Mucosa of gallbladder (tissue), 1 donor: Measurements from ENCODE around the gene ARHGEF40. TPM values are rescaled to one million over a fixed set of nuclear protein-coding genes. Genes with fewer than 3 reads are reported as not detected.
A peak's percentile ranks its signal among the peaks of the same experiment; 100 is the strongest.

Experiments used
- DNase-seq: peaks from one replicate; pipeline ENCODE4 v3.0.0-alpha.2; 2020; ENCODE audit warnings: low spot score
- total RNA-seq: library from RNA; stranded (reverse); gene quantifications from one replicate; pipeline ENCODE4 v1.2.1, GENCODE V29; 2021
- donor health status: DM: no; HTN: no; CAD: no.

The ARHGEF40 gene
- 124 TPM for total RNA-seq

GRCh38 chr14:21070083-21070609 is at the start of gene ARHGEF40:
TSS of gene ARHGEF40 (plus strand) at chr14:21070304. CDS start at chr14:21070397, 93 bp downstream.
- DNase-seq, result peak; percentile 57

DNA sequence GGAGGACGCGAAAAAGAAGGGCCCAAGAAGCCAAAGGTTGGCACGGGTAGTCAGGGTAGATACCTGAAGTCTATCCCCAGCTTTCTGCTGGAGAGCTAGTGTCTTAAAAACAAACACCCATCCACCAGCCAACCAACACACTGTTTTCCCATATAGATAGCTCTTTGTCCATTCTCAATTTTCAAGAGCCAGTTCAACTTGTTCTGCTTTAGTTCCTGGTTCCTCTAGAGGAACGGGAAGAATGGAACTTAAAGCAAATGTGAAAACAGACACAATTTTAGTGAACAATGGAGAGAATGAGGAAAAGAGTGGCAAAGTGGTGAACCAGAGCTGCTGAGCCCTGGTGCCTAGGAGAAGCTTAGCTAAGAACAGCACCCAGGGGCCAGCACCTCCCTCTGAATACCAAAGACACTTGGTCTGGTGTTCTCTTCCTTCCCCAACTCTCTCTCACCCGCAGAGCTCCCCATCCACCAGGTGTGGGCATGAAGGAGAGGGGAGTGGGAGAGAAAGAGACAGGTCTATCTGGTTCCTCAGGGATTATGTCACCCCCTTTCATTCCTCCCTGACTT is 49.0 kb upstream of the ARHGEF40 start:
- DNase-seq, result no peak

DNA sequence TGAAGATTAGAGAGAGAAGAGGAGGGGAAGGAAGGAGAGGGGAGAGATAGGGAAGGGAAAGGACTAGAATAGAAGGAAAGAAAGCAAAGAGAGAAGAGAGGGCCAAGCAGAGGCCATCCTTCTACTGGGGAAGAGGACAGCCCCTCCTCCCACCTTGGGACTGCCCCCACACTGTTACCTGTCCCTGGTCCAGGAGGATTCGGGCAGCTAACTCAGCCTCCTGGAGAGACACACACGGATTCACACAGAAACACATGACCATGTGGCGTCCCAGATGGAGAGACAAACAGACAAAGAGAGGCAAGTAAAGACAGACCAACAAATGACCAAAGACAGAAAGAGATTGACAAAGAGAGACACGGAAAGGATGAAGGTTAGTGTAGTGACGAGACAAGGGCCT is 47.4 kb upstream of the ARHGEF40 start:
- no peak for DNase-seq

- no peak for DNase-seq
Observed at GRCh38 chr14:21023174-21023573, 46.9 kb upstream of the ARHGEF40 start.

DNA sequence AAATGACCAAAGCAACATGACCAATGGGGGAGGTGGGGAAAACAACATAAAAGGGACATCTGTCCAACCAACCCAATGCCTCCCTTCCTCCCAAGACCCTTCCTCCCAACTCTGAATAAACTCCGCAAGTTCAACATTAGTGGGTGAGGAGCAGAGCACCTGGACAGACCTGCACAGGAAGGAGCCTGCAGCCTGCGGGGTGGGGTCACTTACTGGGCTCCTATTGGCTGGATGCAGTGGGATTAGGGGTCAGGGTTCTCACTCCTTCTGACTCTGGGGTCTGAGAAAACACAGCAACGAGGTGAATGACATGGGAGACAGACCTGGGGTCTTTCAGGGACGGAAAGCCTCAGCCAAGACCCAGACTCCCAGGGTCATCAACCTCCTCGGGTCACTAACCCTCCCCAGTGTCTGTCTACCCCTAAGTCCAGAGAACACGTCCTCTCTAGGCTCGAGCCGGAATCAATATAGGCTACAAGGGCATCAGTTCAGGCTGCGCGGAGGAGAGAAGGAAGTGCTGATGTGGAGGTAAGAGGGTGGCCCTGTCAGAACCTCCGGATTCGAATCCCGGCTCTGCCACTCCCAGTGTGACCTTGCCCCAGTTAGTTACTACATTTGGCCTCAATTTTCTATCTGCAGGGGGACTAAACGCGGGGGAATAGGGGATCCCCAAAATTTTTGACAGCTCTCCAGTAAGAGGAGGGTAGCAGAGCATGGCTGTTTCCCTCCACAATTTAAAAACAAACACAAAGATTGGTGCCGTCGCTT is 46.1 kb upstream of the ARHGEF40 start:
- no peak for DNase-seq

GRCh38 chr14:21024585-21025370 is 45.3 kb upstream of the ARHGEF40 start, which contains the start of gene NDRG2:
TSS of gene NDRG2 (minus strand) at chr14:21025061. CDS start at chr14:21023315, 1,746 bp downstream.
- DNase-seq, result peak; percentile 79

GRCh38 chr14:21025371-21026273 is 44.5 kb upstream of the ARHGEF40 start:
- peak; percentile 46 for DNase-seq

GRCh38 chr14:21026274-21026987 is 43.7 kb upstream of the ARHGEF40 start:
- no peak for DNase-seq

DNA sequence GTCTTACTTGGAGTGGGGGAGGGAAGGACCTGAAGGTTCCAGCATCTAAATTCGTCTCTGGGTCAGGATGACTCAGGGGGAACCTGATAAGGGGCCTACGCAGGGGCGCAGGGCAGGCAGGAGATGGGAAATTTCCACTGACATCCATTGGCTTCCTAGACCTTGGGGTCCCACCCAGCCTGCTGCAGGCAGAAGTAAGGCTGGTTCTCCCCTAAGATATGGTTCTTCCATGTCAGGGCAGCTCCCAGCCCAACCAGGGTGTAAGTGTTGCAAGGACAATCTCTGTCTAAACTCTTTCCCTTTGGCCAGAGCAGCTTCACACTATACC is 43.2 kb upstream of the ARHGEF40 start:
- no peak for DNase-seq

GRCh38 chr14:21029917-21030316 is 40.2 kb upstream of the ARHGEF40 start, which contains the start of gene TPPP2:
TSS of gene TPPP2 (plus strand) at chr14:21030217. CDS start at chr14:21030582, 365 bp downstream.
- no peak for DNase-seq

- DNase-seq, result no peak
Observed at GRCh38 chr14:21030531-21030930, 39.6 kb upstream of the ARHGEF40 start.

GRCh38 chr14:21032326-21033132 is 37.6 kb upstream of the ARHGEF40 start:
- no peak for DNase-seq

GRCh38 chr14:21033133-21033698 is 36.9 kb upstream of the ARHGEF40 start:
- no peak for DNase-seq

GRCh38 chr14:21034707-21035106 is 35.4 kb upstream of the ARHGEF40 start, which contains the start of gene RNASE13:
TSS of gene RNASE13 (minus strand) at chr14:21034807. CDS start at chr14:21034288, 519 bp downstream.
- no peak for DNase-seq

DNA sequence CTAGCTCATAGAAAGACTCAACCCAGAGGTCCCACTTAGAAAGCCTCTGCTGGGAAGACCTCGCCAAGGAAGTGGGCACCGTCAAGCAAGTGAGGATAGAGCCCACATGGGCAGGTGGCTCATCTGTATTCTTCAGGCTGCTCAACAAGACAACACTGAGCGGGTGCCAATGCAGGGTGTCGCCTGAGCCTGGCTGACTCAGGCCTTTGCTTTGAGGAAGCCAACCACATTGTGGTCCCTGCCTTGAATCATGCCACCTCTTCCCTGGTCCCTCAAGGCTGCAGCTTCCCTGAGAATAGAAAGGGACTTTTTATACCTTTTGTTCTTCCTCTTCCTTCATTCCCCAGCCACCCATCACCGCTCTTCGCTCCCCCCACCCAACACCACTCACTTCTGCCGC is 33.4 kb upstream of the ARHGEF40 start:
- DNase-seq, result no peak

DNA sequence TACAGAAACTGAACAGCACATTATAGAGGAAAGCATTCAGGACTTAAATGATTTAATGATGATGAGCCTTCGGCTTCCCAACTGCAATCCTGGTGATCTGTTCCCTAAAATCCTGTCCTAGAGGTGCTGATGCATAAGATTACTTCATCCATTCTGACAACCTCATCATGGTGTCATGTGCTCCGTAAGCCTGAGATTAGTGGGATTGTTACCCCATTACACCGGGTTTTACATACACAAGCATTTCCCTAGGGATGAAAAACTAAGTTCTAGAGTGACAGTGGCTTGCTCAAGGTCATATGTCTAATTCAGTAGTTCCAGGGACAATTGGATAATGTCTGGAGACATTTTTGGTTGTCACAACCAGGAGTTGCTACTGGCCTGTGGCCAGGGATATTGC is 32.9 kb upstream of the ARHGEF40 start:
- no peak for DNase-seq

DNA sequence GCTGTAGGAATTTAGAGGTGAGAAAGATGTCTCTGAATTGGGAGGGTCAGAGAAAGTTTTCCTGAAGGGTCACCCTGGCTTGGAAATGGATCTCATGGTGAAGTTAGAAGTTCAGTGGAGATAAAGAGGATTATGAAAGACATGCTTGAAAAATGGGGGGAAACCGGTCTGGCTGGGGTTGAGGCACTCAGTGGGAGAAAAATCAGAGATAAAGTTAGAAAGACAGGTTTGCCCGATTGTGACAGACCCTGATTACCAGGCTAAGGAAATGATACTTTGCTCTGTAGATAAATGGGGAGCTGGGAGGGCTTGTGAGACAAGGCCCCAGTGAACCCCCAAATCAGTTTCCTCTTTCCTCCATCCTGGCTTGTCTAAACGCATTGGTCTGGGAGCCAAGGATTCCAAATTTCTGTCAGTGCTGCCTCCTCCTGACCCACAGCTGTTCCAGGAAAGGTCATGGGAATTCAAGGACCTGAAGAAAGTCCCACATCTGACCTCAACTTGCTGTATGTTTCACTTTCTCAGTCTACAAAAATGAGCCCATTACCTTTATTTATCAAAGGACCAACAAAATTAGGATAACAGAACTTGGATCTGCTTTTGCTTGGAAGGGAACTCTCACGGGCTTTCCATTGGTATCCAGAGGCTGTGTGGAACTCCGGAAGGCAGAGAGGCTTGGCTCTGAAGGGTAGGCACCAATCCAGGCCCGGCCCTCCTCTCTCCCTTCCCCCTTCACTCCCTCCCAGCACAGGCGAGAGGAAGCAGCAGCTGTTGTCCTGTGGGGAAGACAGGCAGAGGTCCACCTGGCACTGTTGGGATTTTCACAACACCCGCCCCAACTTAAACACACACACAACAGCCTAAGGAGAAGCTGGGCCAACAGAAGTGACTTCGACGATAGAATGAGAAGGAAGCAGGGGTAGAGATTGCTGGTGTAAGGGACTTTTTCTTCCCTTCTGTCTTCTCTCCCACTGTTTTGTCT is 31.4 kb upstream of the ARHGEF40 start:
- peak; percentile 85 for DNase-seq
